RCC 7860 (cell line): ENCODE measurements around the gene JPH4.
"Not testable (repeated sequence)": the region's sequence is repeated elsewhere in the genome, so short reads cannot be mapped to it uniquely, and the experiment has no call there.

Experiments used
- DNase-seq: peaks from one replicate; pipeline ENCODE4 v3.0.0-alpha.2; 2015; ENCODE audit warnings: low spot score
- FAIRE-seq: peaks from 2 replicates; lab custom pipeline; 2012; peaks lifted over from hg19 to GRCh38; lab: Jason Lieb, UNC

The JPH4 gene

GRCh38 chr14:23609411-23610089, 31.0 kb upstream of the JPH4 start:
- not testable (repeated sequence) for FAIRE-seq, DNase-seq

- no peak for FAIRE-seq
- DNase-seq = no peak
Observed at GRCh38 chr14:23609001-23609400, 30.4 kb upstream of the JPH4 start.

DNA sequence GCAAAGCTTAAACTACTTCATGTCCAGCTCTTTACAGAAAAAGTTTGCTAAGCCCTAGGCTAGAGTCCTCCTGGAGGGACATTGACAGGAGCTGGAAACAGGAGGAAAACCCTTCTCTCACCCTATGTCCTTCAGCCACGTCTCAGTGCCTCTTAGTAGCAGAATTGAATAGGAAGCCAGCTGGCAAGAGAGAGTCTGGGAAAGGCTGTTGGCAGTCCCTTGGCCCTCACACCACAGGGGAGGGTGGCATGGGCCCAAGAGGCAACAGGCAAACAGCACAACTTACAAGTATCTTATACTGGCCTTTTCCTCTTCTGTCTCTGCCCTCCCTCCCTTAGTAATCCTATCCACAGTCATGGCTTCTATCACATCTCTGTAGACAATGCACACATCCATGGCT, 29.9 kb upstream of the JPH4 start:
- FAIRE-seq (no peak), DNase-seq (no peak)

DNA sequence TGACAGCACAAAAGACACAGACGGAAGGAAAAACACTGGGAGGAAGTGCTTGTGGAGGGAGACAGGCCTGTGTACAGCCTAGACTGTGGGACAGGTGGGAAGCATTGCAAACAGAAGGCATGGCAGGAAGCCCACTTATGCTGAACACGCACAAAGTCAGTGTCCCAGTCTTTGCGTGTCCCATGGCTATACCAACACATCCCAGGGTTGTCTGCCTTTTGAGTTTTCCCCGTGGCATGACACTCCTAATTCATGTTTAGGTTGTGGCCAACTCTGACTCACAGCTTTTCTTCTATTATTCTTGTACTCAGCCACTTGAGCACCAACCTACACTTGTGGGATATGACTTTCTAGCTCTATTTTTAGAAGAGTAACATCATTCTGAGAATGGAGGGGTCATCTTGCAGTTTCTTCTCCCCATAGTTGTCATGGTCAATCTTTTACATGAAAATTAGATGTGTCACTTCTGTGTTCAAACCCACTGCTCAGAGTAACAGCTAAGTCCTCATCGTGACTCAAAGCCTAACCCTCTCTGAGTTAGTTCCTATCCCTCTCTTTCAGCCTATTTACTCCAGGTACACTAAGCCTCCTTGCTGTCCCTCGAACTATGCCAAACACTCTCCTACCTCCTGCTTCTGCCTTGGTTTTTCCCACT, 27.5 kb upstream of the JPH4 start:
- DNase-seq (peak; percentile 14), FAIRE-seq (no peak)

DNA sequence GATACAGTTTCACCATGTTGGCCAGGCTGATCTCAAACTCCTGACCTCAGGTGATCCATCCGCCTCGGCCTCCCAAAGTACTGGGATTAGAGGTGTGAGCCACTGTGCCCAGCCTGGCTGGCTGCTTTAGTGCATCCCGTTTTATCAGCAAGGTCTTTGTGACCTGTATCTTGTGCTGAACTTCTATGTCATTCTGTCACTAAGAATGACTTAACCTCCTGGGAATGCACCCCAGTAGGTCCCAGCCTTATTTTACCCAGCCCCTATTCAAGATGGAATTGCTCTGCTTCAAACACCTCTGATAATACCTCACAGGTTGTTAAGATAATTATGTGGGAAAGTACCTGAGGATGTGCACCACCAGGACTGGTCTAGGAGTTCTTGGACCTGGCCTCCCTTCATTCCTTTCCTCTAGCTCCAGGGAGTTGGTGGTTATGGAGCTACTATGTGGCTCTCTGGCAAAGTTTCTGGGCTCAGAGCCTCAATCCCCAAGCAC, 26.1 kb upstream of the JPH4 start:
- DNase-seq = no peak
- FAIRE-seq = no peak

- DNase-seq (no peak), FAIRE-seq (no peak)
Observed at GRCh38 chr14:23604148-23604547, 25.6 kb upstream of the JPH4 start.

DNA sequence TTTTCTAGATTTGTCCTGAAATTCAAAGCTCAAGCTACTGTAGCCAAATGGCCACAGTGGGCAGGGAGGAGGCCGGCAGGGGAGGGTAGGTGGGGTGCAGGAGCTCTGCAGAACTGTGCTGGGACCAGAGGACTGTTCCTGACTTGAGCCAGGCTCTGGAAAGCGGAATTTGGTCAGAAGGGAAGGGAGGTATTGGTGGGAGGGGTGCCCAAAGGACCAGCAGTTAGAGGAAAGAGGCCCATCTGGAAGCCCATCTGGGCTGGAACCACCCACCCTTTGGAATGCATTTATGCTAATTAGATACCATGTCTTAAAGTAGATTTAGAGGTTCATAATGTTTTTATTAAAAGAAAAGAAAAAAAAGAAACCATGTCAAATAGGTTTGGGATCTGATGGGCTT, 24.5 kb upstream of the JPH4 start:
- FAIRE-seq (no peak), DNase-seq (no peak)

GRCh38 chr14:23602181-23603095, 23.8 kb upstream of the JPH4 start:
- DNase-seq (peak; percentile 19), FAIRE-seq (no peak)

DNA sequence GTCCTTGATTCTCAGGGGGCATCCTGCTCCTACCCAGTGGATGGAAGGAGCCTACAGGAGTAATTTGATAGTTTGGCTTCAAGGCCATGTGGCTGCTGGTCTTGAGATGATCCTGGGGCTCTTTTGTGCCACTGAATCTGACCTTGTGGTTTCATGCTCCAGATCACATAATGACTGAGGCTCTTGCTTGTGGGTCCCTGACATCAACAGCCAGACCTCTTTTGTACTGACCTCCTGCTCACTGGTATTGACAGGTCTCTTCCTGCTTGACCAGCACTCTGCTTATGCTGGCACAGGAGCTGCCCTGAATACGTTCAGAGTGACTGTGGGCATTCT, 23.2 kb upstream of the JPH4 start:
- FAIRE-seq = no peak
- DNase-seq = peak; percentile 56

DNA sequence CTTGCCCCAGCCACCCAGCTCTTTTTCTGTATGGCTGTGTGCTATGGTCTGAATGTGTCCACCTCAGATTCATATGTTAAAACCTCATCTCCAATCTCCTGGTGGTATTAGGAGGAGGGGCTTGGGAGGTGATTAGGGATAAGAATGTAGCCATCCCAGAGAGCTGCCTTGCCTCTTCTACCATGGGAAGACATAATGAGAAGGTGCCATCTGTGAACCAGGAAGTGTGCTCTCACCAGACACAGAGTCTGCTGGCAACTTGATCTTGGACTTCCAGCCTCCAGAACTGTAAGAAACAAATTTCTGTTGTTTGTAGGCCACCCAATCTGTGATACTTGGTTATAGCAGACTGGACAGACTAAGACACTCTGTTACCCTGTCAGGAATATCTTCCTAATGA, 22.8 kb upstream of the JPH4 start:
- DNase-seq (no peak), FAIRE-seq (no peak)

GRCh38 chr14:23600806-23601205, 22.2 kb upstream of the JPH4 start:
- DNase-seq = no peak
- FAIRE-seq = no peak

DNA sequence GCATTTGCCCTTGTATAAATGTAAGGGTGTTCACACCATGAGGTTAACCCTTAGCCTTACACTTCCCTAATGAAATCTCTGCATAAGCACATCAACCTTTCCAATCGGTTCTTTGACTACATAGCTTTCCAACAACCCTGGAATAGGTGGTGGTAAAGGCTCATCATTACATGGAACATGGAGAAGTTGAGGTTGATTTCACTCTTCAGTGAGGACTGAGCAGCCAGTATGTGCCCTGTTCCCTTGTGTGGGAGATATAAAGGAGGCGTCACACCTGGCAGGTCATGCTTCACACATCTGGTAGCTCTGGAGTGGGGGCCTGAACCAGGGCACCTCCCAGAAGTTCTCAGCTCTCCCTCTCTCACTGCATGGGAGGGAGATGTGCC, 21.7 kb upstream of the JPH4 start:
- FAIRE-seq = no peak

GRCh38 chr14:23594191-23594590, 15.6 kb upstream of the JPH4 start:
- FAIRE-seq, DNase-seq: not testable (repeated sequence)

More for the DNA sequence above, 21.7 kb upstream of the JPH4 start:
- DNase-seq = no peak

DNA sequence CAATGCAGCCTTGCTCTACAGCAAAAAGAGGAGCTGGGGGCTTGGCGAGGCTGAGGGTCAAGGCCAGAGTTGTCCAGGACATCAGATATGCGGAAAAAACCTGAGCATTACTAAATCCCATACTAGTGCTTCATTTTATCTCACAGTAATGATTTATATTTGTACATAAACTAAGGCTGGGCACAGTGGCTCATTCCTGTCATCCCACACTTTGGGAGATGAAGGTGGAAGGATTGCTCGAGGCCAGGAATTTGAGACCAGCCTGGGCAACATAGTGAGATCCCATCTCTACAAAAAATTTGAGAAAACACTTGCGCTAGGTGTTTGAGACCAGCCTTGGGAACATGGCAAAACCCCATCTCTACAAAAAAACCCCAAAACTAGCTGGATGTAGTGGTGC, 11.6 kb upstream of the JPH4 start:
- no peak for FAIRE-seq

DNA sequence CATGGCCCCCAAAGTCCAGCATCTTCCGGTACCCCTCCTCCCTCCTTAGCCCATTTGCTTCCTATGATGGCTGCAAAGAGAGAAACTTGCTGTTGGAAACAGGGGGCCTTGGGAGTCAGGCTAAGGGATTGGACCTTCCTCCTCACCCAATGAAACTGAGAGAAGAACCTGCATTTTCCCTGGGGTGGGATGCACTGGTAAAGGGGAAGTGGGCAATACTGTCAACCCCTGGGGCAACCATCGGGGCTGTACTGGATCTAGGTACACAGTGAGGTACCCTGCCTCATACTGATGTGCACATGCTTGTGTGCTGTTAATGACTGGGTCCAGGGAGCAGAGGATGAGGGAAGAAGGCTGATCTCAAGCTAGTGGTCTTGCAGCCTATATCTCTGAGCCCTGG, 11.0 kb upstream of the JPH4 start:
- DNase-seq (no peak), FAIRE-seq (no peak)

More for the DNA sequence above, 11.6 kb upstream of the JPH4 start:
- no peak for DNase-seq

- FAIRE-seq (no peak), DNase-seq (peak; percentile 54)
Observed at GRCh38 chr14:23588884-23589598, 10.5 kb upstream of the JPH4 start.

GRCh38 chr14:23584527-23585203, 6.1 kb upstream of the JPH4 start:
- FAIRE-seq, DNase-seq: not testable (repeated sequence)

DNA sequence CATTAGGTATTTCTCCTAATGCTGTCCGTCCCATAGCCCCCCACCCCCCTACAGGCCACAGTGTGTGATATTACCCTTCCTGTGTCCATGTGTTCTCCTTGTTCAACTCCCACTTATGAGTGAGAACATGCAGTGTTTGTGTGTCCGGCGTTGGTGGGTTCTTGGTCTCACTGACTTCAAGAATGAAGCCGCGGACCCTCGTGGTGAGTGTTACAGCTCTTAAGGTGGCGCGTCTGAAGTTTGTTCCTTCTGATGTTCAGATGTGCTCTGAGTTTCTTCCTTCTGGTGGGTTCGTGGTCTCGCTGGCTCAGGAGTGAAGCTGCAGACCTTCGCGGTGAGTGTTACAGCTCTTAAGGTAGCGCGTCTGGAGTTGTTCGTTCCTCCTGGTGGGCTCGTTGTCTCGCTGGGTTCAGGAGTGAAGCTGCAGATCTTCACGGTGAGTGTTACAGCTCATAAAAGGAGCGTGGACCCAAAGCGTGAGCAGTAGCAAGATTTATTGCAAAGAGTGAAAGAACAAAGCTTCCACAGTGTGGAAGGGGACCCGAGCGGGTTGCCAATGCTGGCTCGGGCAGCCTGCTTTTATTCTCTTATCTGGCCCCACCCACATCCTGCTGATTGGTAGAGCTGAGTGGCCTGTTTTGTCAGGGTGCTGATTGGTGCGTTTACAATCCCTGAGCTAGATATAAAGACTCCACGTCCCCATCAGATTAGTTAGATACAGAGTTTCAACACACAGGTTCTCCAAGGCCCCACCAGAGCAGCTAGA, 5.4 kb upstream of the JPH4 start:
- not testable (repeated sequence) for DNase-seq, FAIRE-seq

- FAIRE-seq (no peak), DNase-seq (no peak)
Observed at GRCh38 chr14:23582906-23583760, 4.5 kb upstream of the JPH4 start.
